Measurements from ENCODE around the gene EHD4.

EHD4 gene

GRCh38 chr15:41928637-41929620 is 43.4 kb downstream of the EHD4 start:
- Mint-ChIP-seq H3K27ac (no peak overlapping the region), H3K9me3 (no peaks in the 10 kb centered on the region), H3K27me3 (ENCODE audit: low read depth, poor library complexity) (no peaks in the 10 kb centered on the region), H3K36me3 (ENCODE audit: low read depth) (no peaks in the 10 kb centered on the region), H3K4me3 (no peak overlapping the region), H3K4me1 (peaks cover 43% of the 10 kb centered on the region)
- no peak for TF ChIP-seq CTCF (IDR thresholded peaks at IDR 0.05)
- no peak for DNase-seq

DNA sequence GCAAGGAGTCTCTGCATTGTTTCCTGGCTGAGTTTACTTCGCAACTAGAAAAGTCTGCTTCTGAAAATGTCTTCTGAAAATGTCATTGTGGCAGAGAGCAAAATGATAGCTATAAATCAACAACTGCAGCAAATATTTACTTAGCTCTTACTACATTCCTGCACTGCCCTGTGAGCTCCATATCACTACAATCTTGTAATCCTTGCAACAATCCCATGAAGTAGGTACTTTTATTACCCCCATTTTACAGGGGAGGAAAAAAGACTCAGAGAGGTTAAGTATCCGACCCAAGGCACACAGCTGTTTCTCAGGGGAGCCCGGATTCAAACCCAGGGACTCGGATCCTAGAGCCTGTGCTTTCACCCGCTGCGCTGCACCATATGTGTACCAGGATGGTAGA is 44.3 kb downstream of the EHD4 start:
- no peaks in the 10 kb centered on the region for H3K9me3 Mint-ChIP-seq
- no peak for DNase-seq
- H3K27me3 Mint-ChIP-seq (ENCODE audit: low read depth, poor library complexity) = no peaks in the 10 kb centered on the region
- H3K4me1 Mint-ChIP-seq = peaks cover 37% of the 10 kb centered on the region
- H3K4me3 Mint-ChIP-seq = no peak overlapping the region
- no peak for TF ChIP-seq CTCF (IDR thresholded peaks at IDR 0.05)
- no peaks in the 10 kb centered on the region for H3K36me3 Mint-ChIP-seq (ENCODE audit: low read depth)
- no peak overlapping the region for H3K27ac Mint-ChIP-seq

DNA sequence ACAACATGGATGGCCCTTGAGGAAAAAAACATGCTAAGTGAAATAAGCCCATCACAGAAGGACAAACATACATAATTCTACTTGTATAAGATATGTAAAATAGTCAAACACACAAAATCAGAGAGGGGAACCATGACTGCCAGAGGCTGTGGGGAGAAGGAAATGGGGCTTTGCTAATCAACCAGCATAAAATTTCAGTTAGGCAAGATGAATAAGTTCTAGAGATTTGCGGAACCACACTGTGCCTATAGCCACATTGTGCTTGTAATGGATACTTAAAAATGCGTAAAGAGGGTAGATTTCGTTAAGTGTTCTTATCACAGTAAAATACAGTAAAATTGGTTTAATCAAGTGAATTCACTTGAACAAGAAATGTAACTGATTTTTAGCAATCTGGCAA is 44.8 kb downstream of the EHD4 start:
- DNase-seq = no peak
- Mint-ChIP-seq H3K36me3 (ENCODE audit: low read depth) (no peaks in the 10 kb centered on the region), H3K4me3 (no peak overlapping the region), H3K4me1 (peaks cover 37% of the 10 kb centered on the region), H3K27ac (no peak overlapping the region), H3K27me3 (ENCODE audit: low read depth, poor library complexity) (no peaks in the 10 kb centered on the region), H3K9me3 (no peaks in the 10 kb centered on the region)
- no peak for TF ChIP-seq CTCF (IDR thresholded peaks at IDR 0.05)

DNA sequence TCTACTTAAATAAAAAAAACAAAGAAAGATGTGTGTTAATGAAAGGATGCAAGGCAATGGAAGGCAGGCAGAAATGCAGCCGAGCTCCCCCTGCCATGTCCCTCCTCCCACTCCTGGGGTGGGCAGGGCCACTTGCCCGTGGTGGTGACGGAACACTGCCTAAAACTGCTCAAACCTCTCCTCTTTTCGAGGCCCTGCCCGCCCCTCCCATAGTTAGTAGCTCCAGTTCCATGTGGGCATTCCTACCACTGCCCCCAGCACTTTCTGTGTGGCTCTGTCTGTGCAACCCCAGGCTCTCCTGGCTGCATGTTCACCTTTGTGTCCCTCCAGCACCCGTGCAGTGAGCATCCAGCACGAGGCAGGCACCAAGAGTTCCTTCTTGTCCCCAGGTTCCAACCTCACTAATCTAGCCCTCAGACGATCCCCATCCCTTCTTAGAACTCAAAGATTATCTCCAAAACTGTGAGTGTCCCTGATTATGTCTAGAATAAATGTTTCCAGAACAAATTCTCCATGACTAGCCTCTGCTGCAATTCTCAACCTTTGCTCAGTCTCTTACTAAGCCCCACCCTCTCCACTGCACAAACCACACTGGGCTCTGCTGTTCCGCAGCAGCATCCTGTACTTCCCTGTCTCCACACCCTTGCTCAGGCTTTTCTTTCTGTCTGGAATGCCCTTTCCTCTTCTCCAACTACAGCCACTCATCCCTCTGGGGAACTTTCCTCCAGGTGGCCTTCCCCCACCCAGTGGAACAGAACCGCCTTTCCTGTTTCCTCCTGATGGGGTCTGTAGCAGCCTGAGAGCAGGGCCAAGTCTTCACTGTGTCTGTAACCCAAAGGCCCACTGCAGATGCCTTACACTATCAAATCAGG is 45.9 kb downstream of the EHD4 start:
- Mint-ChIP-seq H3K36me3 (ENCODE audit: low read depth) (no peaks in the 10 kb centered on the region), H3K27ac (peak overlapping the region; percentile 5), H3K4me3 (no peak overlapping the region), H3K9me3 (no peaks in the 10 kb centered on the region), H3K4me1 (peaks cover 39% of the 10 kb centered on the region), H3K27me3 (ENCODE audit: low read depth, poor library complexity) (no peaks in the 10 kb centered on the region)
- TF ChIP-seq CTCF (IDR thresholded peaks at IDR 0.05) = no peak
- DNase-seq = no peak

GRCh38 chr15:41925086-41925608 is 47.2 kb downstream of the EHD4 start:
- H3K9me3 Mint-ChIP-seq = no peaks in the 10 kb centered on the region
- H3K27ac Mint-ChIP-seq = no peak overlapping the region
- no peaks in the 10 kb centered on the region for H3K27me3 Mint-ChIP-seq (ENCODE audit: low read depth, poor library complexity)
- H3K4me1 Mint-ChIP-seq = peaks cover 46% of the 10 kb centered on the region
- H3K4me3 Mint-ChIP-seq = no peak overlapping the region
- no peaks in the 10 kb centered on the region for H3K36me3 Mint-ChIP-seq (ENCODE audit: low read depth)
- no peak for DNase-seq
- TF ChIP-seq CTCF (IDR thresholded peaks at IDR 0.05) = no peak
